GM12892 (cell line): ENCODE data around the gene C4A.

Experiments
- POLR2A ChIP-seq: IDR thresholded peaks from 2 replicates; pipeline ENCODE4 v1.6.1; 2011; ENCODE audit warnings: low read depth, low read length, control low read depth
- POLR2AphosphoS5 ChIP-seq: IDR thresholded peaks from 2 replicates; pipeline ENCODE4 v1.6.1; 2011; ENCODE audit warnings: low read depth, low read length, control low read depth
- TAF1 ChIP-seq: IDR thresholded peaks from 2 replicates; pipeline ENCODE4 v1.6.1; 2011; ENCODE audit warnings: low read depth, mild to moderate bottlenecking, control low read depth, low read length, borderline replicate concordance

DNA sequence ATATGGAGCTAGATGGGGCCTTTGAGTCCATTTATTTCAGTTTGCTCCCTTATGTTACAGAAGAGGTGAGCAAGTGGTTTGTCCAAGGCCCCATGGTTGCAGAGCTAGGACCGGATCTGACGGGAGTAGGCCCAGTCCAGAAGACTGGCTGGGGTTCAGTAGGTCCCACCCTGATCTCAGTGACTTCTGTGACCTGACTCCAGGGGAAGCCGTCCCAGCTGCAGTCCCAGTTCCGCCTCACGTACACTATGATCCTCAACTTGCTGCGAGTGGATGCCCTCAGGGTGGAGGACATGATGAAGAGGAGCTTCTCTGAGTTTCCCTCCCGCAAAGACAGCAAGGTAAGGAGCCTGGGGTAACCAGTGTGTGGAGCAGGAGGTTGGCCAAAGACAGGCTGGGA, 15.4 kb upstream of the C4A start:
- TF ChIP-seq POLR2AphosphoS5: no peak
- no peak for TF ChIP-seq TAF1
- no peak for TF ChIP-seq POLR2A
